SU-DHL-6 (cell line): ENCODE measurements around the gene MBP.

Source experiments
- H2AFZ ChIP-seq: fragments of 200-600 bp; sonication (generic); 2 replicates; pipeline ENCODE4 v1.6.1; 2014; ENCODE audit warnings: low read depth, mild to moderate bottlenecking, moderate library complexity, mixed read lengths, antibody characterized with exemption, low read length; ENCODE audit not compliant: severe bottlenecking
- H3F3A ChIP-seq: fragments of 200-600 bp; shearing (Covaris generic); 2 replicates; pipeline ENCODE4 v1.6.0; 2016; ENCODE audit warnings: antibody characterized with exemption, mild to moderate bottlenecking; ENCODE audit not compliant: insufficient read depth
- H3K27ac ChIP-seq: fragments of 200-600 bp; sonication (generic); 2 replicates; pipeline ENCODE4 v1.5.1; 2016; ENCODE audit warnings: low read depth, mild to moderate bottlenecking, low read length, moderate library complexity, mixed read lengths
- H3K27me3 ChIP-seq: fragments of 200-600 bp; sonication (generic), shearing (Covaris generic); 2 replicates; pipeline ENCODE4 v1.6.0; 2014; ENCODE audit warnings: mild to moderate bottlenecking, low read length
- H3K36me3 ChIP-seq: fragments of 200-600 bp; sonication (generic); 2 replicates; pipeline ENCODE4 v1.6.1; 2014; ENCODE audit warnings: mild to moderate bottlenecking, low read length, mixed read lengths
- H3K4me2 ChIP-seq: fragments of 300-600, 200-600 bp; shearing (Covaris generic), sonication (generic); 2 replicates; pipeline ENCODE4 v1.6.0; 2014; ENCODE audit warnings: low read length, low read depth, mild to moderate bottlenecking; ENCODE audit not compliant: poor library complexity, severe bottlenecking
- H3K4me3 ChIP-seq: fragments of 200-600 bp; sonication (generic); 2 replicates; pipeline ENCODE4 v1.5.1; 2014; ENCODE audit warnings: antibody characterized with exemption, low read length, mild to moderate bottlenecking, mixed read lengths; ENCODE audit not compliant: insufficient read depth, poor library complexity, severe bottlenecking
- H3K79me2 ChIP-seq: fragments of 200-600 bp; sonication (generic); 2 replicates; pipeline ENCODE4 v1.6.1; 2014; ENCODE audit warnings: mild to moderate bottlenecking, low read length, moderate library complexity; ENCODE audit not compliant: insufficient read depth
- H3K9ac ChIP-seq: fragments of 200-600 bp; sonication (generic); 2 replicates; pipeline ENCODE4 v1.7.0; 2014; ENCODE audit warnings: mild to moderate bottlenecking, low read length
- H3K9me2 ChIP-seq: fragments of 200-600 bp; sonication (generic); replicated peaks from 2 replicates; pipeline ENCODE4 v1.6.1; 2014; ENCODE audit warnings: low read length; ENCODE audit not compliant: insufficient read depth
- H3K9me3 ChIP-seq: fragments of 200-600 bp; sonication (generic); 2 replicates; pipeline ENCODE4 v1.6.1; 2014; ENCODE audit warnings: low read length, mixed read lengths; ENCODE audit not compliant: insufficient read depth
- H4K20me1 ChIP-seq: fragments of 200-600 bp; sonication (generic); 2 replicates; pipeline ENCODE4 v1.6.1; 2014; ENCODE audit warnings: low read depth, mild to moderate bottlenecking, antibody characterized with exemption, low read length, moderate library complexity, mixed read lengths
- CTCF ChIP-seq: fragments of 200-600 bp; sonication (generic); IDR thresholded peaks from one replicate; pipeline ENCODE4 v1.5.1; 2017; ENCODE audit warnings: antibody characterized with exemption, mild to moderate bottlenecking, low read length, moderate library complexity; ENCODE audit not compliant: insufficient read depth, poor library complexity, severe bottlenecking
- EZH2phosphoT487 ChIP-seq: fragments of 200-600 bp; sonication (generic), shearing (Covaris generic); conservative IDR thresholded peaks from 2 replicates; pipeline ENCODE4 v1.6.1; 2018; ENCODE audit warnings: mild to moderate bottlenecking, antibody characterized with exemption, low read length, moderate library complexity, mixed read lengths

The MBP gene

GRCh38 chr18:77061946-77062517, 70.6 kb downstream of the MBP start:
- Histone ChIP-seq H3K4me3 (no peak overlapping the region), H3K9ac (peak overlapping the region; percentile 49), H3K36me3 (peaks cover 13% of the 10 kb centered on the region), H3K27ac (peak overlapping the region; percentile 97), H4K20me1 (no peaks in the 10 kb centered on the region), H3K79me2 (peaks cover 17% of the 10 kb centered on the region; the same call in 1 of the 2 replicates), H3K9me3 (no peaks in the 10 kb centered on the region), H3K4me2 (peak overlapping the region; percentile 56), H2AFZ (no peak overlapping the region), H3K27me3 (no peaks in the 10 kb centered on the region), H3F3A (peaks cover 64% of the 10 kb centered on the region), H3K9me2 (no peaks in the 10 kb centered on the region)
- TF ChIP-seq EZH2phosphoT487 (no peak), CTCF (peak; percentile 57)

DNA sequence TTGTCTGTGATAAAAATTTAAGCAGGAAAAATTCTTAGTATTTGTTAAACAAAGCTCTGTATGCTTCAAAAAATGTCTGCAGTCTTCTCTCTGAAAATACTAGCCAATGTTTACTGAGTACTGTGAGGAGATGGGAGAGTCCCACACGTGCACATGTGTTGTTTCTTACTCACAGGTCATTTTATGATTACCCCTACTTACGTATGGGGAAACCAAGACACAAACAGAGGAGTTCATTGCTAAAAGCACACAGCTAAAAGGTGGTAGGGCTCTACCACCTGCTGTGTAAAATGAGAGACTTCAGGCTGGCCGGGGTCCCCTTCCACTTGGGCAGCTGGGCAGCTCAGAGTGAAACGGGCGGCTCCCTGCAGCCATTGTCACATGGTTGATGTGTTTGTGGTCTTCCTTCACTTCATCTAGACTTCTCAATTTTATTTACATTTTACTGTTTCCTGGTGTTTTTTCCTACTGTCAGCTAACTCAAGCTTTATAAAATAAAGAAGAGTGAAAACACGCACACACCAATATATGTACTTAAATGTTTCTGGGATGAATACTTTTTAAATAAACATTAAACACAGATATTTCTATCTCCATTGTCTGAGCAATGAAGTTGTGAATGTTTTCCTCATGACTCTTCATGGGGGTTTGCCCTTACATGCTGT, 71.2 kb downstream of the MBP start:
- H3K27me3 ChIP-seq, result no peaks in the 10 kb centered on the region
- no peaks in the 10 kb centered on the region for H4K20me1 ChIP-seq
- no peaks in the 10 kb centered on the region for H3K9me3 ChIP-seq
- no peak for TF ChIP-seq EZH2phosphoT487
- TF ChIP-seq CTCF, result no peak
- H3F3A ChIP-seq, result peaks cover 68% of the 10 kb centered on the region
- peaks cover 11% of the 10 kb centered on the region; the same call in 1 of the 2 replicates for H3K79me2 ChIP-seq
- no peaks in the 10 kb centered on the region for H3K9me2 ChIP-seq
- H3K36me3 ChIP-seq, result peaks cover 13% of the 10 kb centered on the region
- peak overlapping the region; percentile 49 for H3K9ac ChIP-seq
- H3K4me2 ChIP-seq, result peak overlapping the region; percentile 56
- no peak overlapping the region for H3K4me3 ChIP-seq
- H3K27ac ChIP-seq, result peak overlapping the region; percentile 97
- no peak overlapping the region for H2AFZ ChIP-seq

GRCh38 chr18:77060151-77060550, 72.4 kb downstream of the MBP start:
- Histone ChIP-seq H3K4me3 (no peak overlapping the region), H3K9me2 (no peaks in the 10 kb centered on the region), H3K36me3 (peaks cover 10% of the 10 kb centered on the region), H3K27ac (peak overlapping the region; percentile 97), H3K4me2 (no peak overlapping the region), H2AFZ (no peak overlapping the region), H3K79me2 (peaks cover 11% of the 10 kb centered on the region; the same call in 1 of the 2 replicates), H3K9ac (no peak overlapping the region), H3F3A (peaks cover 67% of the 10 kb centered on the region), H3K27me3 (no peaks in the 10 kb centered on the region), H4K20me1 (no peaks in the 10 kb centered on the region), H3K9me3 (no peaks in the 10 kb centered on the region)
- no peak for TF ChIP-seq CTCF
